ENCODE results near the gene FEN1.

DNA sequence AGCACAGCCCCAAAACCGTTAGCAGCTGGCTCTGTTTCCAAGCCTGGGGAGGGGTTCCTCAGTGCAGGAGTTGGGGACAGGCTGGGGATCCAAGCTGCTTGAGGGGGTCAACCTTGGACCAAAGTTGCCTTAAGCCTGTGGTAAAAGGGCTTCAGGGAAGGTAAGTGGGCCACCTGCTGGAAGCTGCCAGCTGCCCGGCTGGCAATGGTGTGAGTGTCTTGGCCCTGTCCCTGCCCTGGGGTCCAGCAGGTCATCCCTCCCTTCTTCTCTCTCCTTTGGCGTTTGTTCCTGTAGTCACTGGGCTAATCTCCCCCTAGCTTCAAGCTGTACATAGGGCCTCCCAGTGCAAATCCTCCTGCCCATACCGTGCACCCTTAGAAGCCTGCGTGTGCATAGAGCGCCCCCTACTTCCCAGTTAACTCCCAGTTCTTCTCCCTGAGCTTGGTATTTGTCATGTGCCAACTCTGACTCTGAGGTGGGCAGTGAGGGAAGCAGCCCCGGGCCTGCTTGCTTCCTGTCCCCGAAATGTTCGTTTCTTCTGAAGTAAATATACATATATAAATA is 4.7 kb upstream of the FEN1 start:
- TF ChIP-seq EZH2 (conservative IDR thresholded peaks at IDR 0.05; ENCODE audit: low read depth, low read length) (no peak), ZNF263 (CRISPR knock-in tag; IDR thresholded peaks at IDR 0.05) (no peak), HES4 (CRISPR knock-in tag; IDR thresholded peaks at IDR 0.05; ENCODE audit: borderline replicate concordance) (no peak), TARDBP (CRISPR knock-in tag; IDR thresholded peaks at IDR 0.05) (no peak), CBX5 (CRISPR knock-in tag; IDR thresholded peaks at IDR 0.05; ENCODE audit: borderline replicate concordance) (no peak)
